HG03378 (cell line): ENCODE results near the gene CD81.

Experiments used
- ATAC-seq: cut with Tn5 transposase; IDR thresholded peaks from one replicate; pipeline ENCODE4 v1.9.1; 2021; ENCODE audit warnings: mild to moderate bottlenecking, moderate library complexity; ENCODE audit not compliant: unreplicated experiment

The CD81 gene

GRCh38 chr11:2417856-2418692 is 41.0 kb downstream of the CD81 start:
- no peak for ATAC-seq

GRCh38 chr11:2418693-2419360 is 41.7 kb downstream of the CD81 start:
- ATAC-seq, result no peak

GRCh38 chr11:2419638-2420501 is 42.8 kb downstream of the CD81 start:
- no peak for ATAC-seq

GRCh38 chr11:2420502-2421225 is 43.6 kb downstream of the CD81 start:
- ATAC-seq, result no peak

- no peak for ATAC-seq
Observed at GRCh38 chr11:2421226-2421994, 44.3 kb downstream of the CD81 start.

- ATAC-seq, result no peak
Observed at GRCh38 chr11:2421996-2422395, 44.9 kb downstream of the CD81 start.

GRCh38 chr11:2422461-2423156 is 45.5 kb downstream of the CD81 start:
- ATAC-seq, result no peak

GRCh38 chr11:2423157-2424025 is 46.3 kb downstream of the CD81 start:
- ATAC-seq, result no peak

GRCh38 chr11:2424811-2425495 is 47.8 kb downstream of the CD81 start:
- ATAC-seq, result no peak

GRCh38 chr11:2425506-2425905 is 48.4 kb downstream of the CD81 start:
- ATAC-seq, result no peak

- no peak for ATAC-seq
Observed at GRCh38 chr11:2426221-2426620, 49.1 kb downstream of the CD81 start.

GRCh38 chr11:2426826-2427521 is 49.9 kb downstream of the CD81 start:
- no peak for ATAC-seq

GRCh38 chr11:2427721-2428321 is 50.7 kb downstream of the CD81 start:
- ATAC-seq, result no peak

- no peak for ATAC-seq
Observed at GRCh38 chr11:2428322-2428795, 51.2 kb downstream of the CD81 start.

GRCh38 chr11:2431395-2431794 is 54.3 kb downstream of the CD81 start:
- no peak for ATAC-seq

- ATAC-seq, result no peak
Observed at GRCh38 chr11:2432171-2432621, 55.1 kb downstream of the CD81 start.

GRCh38 chr11:2432628-2433071 is 55.5 kb downstream of the CD81 start:
- no peak for ATAC-seq
